ENCODE results near the gene USP19. TPM values are rescaled to one million over a fixed set of nuclear protein-coding genes. Genes with fewer than 3 reads are reported as not detected.

Gene USP19
- polyA plus RNA-seq, 2 of the 4 experiments (the other 2 are of a cell fraction) = 21.6 to 30.5 TPM

DNA sequence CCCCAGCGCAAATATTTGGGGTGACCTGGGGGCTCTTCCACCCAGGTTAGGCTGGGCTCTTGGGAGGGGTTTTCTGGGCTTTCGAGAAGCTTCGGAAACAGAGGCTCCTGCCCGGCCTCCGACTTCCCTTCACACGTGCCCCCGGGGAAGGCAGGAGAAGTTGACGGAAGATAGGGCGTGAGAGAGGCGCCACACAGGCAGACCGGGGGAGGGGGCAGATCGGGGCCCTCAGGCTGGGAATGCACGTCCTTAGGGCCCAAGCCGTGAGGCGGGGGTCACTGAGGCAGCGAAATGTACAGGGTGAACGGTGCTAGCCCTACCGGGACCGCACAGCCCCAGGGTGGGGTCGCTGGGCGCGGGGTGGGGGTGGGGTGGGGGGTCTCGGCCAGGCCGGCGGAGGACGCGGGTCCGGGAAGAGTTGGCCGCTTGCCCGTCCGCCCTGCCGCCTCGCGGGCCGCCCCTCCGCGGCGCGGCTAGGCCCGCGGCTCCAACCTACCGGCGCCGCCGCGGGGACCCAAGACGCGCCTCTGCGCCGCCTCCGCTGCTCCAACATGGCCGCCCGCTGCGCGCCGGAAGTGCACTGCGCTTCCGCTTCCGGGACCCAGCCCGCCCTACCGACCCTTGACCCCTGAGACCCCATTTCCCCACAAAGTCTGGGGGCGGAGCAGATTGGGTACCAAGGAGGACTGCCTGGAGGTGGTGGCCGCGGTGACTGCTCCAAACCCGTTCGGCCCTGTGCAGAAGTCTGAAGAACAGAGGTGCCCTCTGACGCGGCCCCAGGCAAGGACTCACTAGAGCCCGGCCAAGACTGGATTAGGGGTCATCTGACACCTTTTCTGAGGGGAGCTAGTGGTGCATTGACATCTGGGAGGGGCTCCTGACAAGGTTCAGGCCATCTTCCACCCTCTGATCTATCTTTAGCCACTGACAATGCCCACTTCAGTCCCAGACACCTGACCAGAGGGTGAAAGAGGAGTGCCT is 45.4 kb upstream of the USP19 start, which contains the start of gene CCDC71:
TSS of gene CCDC71 (minus strand) at position 561 of the 981 bp plus-strand sequence. CDS start 2,123 bp downstream, outside the sequence.
- 2% methylated on average over 27 of the region's 69 CpGs for WGBS (ENCODE audit: missing lambda C conversion rate)
- ATAC-seq = peak; percentile 76 to 78
- Histone ChIP-seq H3K9me3 (peaks cover 9% of the 10 kb centered on the region), H3K4me1 (peaks cover 17% of the 10 kb centered on the region; the same call in 2 of the 3 replicates), H3K27ac (peak within 1 kb of the TSS; percentile 95 to 100), H3K4me3 (peak within 1 kb of the TSS; percentile 96), H3K4me2 (peak within 1 kb of the TSS; percentile 100)
- TF ChIP-seq EHMT2 (IDR thresholded peaks at IDR 0.05; ENCODE audit: low read depth) = peak; percentile 83
- TF ChIP-seq ZSCAN20 (CRISPR knock-in tag; IDR thresholded peaks at IDR 0.05) = no peak
- TF ChIP-seq, protein P1, sequence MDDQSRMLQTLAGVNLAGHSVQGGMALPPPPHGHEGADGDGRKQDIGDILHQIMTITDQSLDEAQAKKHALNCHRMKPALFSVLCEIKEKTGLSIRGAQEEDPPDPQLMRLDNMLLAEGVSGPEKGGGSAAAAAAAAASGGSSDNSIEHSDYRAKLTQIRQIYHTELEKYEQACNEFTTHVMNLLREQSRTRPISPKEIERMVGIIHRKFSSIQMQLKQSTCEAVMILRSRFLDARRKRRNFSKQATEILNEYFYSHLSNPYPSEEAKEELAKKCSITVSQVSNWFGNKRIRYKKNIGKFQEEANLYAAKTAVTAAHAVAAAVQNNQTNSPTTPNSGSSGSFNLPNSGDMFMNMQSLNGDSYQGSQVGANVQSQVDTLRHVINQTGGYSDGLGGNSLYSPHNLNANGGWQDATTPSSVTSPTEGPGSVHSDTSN (IDR thresholded peaks at IDR 0.05) = 0 out of 2 replicates have a peak, but pooled peaks have one; percentile 39
- TF ChIP-seq JUNB (IDR thresholded peaks at IDR 0.05) = no peak
- peak; percentile 88 for TF ChIP-seq ZFP36 (IDR thresholded peaks at IDR 0.05; ENCODE audit: borderline replicate concordance, partially characterized antibody)
- TF ChIP-seq JUN (IDR thresholded peaks at IDR 0.05) = peak in 1 of 2 experiments; percentile 84; a peak in 3 of 5 replicates
- TF ChIP-seq RNF2 (IDR thresholded peaks at IDR 0.05; ENCODE audit: borderline replicate concordance, low read depth) = no peak
- TF ChIP-seq, protein P2, sequence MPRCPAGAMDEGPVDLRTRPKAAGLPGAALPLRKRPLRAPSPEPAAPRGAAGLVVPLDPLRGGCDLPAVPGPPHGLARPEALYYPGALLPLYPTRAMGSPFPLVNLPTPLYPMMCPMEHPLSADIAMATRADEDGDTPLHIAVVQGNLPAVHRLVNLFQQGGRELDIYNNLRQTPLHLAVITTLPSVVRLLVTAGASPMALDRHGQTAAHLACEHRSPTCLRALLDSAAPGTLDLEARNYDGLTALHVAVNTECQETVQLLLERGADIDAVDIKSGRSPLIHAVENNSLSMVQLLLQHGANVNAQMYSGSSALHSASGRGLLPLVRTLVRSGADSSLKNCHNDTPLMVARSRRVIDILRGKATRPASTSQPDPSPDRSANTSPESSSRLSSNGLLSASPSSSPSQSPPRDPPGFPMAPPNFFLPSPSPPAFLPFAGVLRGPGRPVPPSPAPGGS (IDR thresholded peaks at IDR 0.05) = 0 out of 3 replicates have a peak, but pooled peaks have one; percentile 45
- TF ChIP-seq POLR2A (IDR thresholded peaks at IDR 0.05; ENCODE audit: low read length) = peak; percentile 31
- no peak for TF ChIP-seq EHF (CRISPR knock-in tag; IDR thresholded peaks at IDR 0.05)
- 0 out of 2 replicates have a peak, but pooled peaks have one; percentile 26 for TF ChIP-seq PHF8 (IDR thresholded peaks at IDR 0.05; ENCODE audit: borderline replicate concordance, low read depth)
- TF ChIP-seq SREBF2 (IDR thresholded peaks at IDR 0.05) = no peak
- TF ChIP-seq, protein P3, sequence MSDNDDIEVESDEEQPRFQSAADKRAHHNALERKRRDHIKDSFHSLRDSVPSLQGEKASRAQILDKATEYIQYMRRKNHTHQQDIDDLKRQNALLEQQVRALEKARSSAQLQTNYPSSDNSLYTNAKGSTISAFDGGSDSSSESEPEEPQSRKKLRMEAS (IDR thresholded peaks at IDR 0.05) = peak; percentile 51; the same call in 1 of the 2 replicates
- TF ChIP-seq HDAC2 (IDR thresholded peaks at IDR 0.05) = no peak
- peak; percentile 61 to 62 for DNase-seq (ENCODE audit: low read depth in 1 of 2, low spot score in 1 of 2)
- FAIRE-seq = no peak
- ChIA-PET POLR2A (no interaction called here), CTCF (interaction anchor here (1.3 kb wide), 1 partner anchor 283 kb away, joined by 4 read pairs; no protein-coding TSS in a partner anchor)

DNA sequence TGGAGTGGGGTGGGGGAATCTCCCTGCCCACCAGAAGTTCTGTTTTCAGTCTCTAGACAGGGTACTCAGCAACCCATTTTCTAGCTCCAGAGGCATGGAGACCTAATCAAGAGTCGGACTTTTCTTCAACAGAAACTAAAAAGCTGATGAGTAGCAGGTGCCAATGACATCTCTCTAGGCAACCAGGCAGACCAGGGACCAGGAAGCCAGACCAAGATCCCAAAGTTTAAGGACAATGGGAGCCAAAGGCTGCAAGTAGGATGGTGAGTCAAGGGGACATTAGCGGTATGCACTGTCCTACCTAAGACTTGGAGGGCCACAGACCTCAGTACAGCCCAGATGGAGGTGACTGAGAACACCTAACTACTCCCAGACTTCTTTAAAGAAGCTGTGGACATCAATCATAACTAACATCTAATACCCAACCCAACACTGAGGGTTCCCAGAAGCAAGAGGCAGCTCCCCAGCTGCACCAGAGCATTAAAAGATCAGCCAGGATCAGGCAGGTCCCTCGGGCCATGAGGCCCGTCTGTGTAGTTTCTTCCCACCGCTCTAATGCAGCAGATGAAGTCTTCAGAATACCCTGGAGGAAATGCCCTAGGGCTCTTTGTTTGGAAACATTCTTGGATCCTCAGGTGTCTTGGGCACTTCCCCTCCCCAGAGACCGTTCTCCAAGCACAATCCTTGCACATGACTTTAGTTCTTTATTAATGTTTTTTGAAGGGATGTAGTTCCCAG is 44.5 kb upstream of the USP19 start:
- WGBS (ENCODE audit: missing lambda C conversion rate) = 90% methylated on average over 2 of the region's 6 CpGs

More for the DNA sequence above, 44.5 kb upstream of the USP19 start:
- peak overlapping the region; percentile 100 for H3K4me2 ChIP-seq
- H3K9me3 ChIP-seq = peaks cover 9% of the 10 kb centered on the region
- CTCF ChIA-PET = interaction anchor here (1.6 kb wide), 1 partner anchor 32 kb away, joined by 3 read pairs; no protein-coding TSS in a partner anchor
- POLR2A ChIA-PET = no interaction called here
- peaks cover 12% of the 10 kb centered on the region; the same call in 2 of the 3 replicates for H3K4me1 ChIP-seq
- peak overlapping the region; percentile 95 to 100 for H3K27ac ChIP-seq
- no peak for FAIRE-seq
- DNase-seq (ENCODE audit: low read depth in 1 of 2, low spot score in 1 of 2) = no peak
- H3K4me3 ChIP-seq = peak overlapping the region; percentile 96
- TF ChIP-seq RCOR1 (IDR thresholded peaks at IDR 0.05; ENCODE audit: low read depth, low read length) (no peak), BHLHE40 (IDR thresholded peaks at IDR 0.05; ENCODE audit: low read depth, low read length) (no peak), MAZ (IDR thresholded peaks at IDR 0.05; ENCODE audit: borderline replicate concordance, low read depth, low read length) (no peak), FOSL2 (IDR thresholded peaks at IDR 0.05) (no peak), FOSL2 (CRISPR knock-in tag; IDR thresholded peaks at IDR 0.05) (no peak), POLR2AphosphoS2 (conservative IDR thresholded peaks at IDR 0.05; ENCODE audit: low read length) (no peak), EHF (CRISPR knock-in tag; IDR thresholded peaks at IDR 0.05) (no peak), CBX2 (IDR thresholded peaks at IDR 0.05; ENCODE audit: borderline replicate concordance, low read depth) (no peak), ZSCAN20 (CRISPR knock-in tag; IDR thresholded peaks at IDR 0.05) (no peak), CHD2 (IDR thresholded peaks at IDR 0.05; ENCODE audit: low read length, partially characterized antibody) (no peak), NFE2L2 (conservative IDR thresholded peaks at IDR 0.05; ENCODE audit: low read length) (no peak), CEBPB (IDR thresholded peaks at IDR 0.05) (no peak), NR3C1 (IDR thresholded peaks at IDR 0.05) (no peak), ZFP36 (IDR thresholded peaks at IDR 0.05; ENCODE audit: borderline replicate concordance, partially characterized antibody) (no peak), MYC (IDR thresholded peaks at IDR 0.05; ENCODE audit: borderline replicate concordance, low read length) (no peak)
- TF ChIP-seq, protein P4, sequence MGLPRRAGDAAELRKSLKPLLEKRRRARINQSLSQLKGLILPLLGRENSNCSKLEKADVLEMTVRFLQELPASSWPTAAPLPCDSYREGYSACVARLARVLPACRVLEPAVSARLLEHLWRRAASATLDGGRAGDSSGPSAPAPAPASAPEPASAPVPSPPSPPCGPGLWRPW (IDR thresholded peaks at IDR 0.05) = no peak
- TF ChIP-seq, protein P5, sequence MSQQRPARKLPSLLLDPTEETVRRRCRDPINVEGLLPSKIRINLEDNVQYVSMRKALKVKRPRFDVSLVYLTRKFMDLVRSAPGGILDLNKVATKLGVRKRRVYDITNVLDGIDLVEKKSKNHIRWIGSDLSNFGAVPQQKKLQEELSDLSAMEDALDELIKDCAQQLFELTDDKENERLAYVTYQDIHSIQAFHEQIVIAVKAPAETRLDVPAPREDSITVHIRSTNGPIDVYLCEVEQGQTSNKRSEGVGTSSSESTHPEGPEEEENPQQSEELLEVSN (IDR thresholded peaks at IDR 0.05; ENCODE audit: borderline replicate concordance, low read depth) = no peak
- TF ChIP-seq, protein P6, sequence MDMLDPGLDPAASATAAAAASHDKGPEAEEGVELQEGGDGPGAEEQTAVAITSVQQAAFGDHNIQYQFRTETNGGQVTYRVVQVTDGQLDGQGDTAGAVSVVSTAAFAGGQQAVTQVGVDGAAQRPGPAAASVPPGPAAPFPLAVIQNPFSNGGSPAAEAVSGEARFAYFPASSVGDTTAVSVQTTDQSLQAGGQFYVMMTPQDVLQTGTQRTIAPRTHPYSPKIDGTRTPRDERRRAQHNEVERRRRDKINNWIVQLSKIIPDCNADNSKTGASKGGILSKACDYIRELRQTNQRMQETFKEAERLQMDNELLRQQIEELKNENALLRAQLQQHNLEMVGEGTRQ (IDR thresholded peaks at IDR 0.05) = no peak
- no peak for ATAC-seq

All from A549 (cell line).